ENCODE data around the gene RPS6KA2.

DNA sequence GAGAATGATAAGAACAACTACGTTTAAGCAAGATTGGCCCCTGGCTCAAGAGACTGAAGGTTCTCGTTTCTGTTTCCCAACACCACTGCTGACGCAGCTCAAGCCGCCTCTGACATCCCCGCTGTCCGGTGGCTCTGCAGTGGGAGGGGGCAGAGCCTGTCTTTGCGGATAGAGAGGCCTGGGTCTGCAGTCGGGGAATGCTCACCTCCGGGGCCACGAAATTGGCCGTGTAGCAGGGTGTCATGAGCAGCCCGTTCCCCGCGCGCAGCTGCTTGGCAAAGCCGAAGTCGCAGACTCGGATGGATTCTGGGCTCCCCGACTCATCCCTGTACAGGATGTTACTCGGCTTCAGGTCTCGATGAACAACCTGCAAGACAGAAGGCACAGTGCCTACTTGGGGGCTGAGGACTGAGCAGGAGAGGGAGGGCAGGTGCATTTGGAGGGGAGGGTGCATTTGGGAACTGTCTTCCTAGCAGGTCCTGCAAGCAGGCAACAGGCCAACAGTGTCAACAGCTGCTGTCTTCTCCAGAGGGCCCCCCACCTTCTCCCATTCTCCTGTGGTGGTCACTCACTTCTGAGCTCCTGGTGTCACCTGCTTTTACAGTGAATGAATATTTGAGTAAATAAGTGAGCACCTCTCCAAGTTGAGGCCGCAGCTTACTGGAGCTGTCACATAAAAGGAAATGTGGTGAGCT lies 203.9 kb downstream of the RPS6KA2 start:
- no peak for TF ChIP-seq POLR2A (IDR thresholded peaks at IDR 0.05)
- TF ChIP-seq, protein P1, sequence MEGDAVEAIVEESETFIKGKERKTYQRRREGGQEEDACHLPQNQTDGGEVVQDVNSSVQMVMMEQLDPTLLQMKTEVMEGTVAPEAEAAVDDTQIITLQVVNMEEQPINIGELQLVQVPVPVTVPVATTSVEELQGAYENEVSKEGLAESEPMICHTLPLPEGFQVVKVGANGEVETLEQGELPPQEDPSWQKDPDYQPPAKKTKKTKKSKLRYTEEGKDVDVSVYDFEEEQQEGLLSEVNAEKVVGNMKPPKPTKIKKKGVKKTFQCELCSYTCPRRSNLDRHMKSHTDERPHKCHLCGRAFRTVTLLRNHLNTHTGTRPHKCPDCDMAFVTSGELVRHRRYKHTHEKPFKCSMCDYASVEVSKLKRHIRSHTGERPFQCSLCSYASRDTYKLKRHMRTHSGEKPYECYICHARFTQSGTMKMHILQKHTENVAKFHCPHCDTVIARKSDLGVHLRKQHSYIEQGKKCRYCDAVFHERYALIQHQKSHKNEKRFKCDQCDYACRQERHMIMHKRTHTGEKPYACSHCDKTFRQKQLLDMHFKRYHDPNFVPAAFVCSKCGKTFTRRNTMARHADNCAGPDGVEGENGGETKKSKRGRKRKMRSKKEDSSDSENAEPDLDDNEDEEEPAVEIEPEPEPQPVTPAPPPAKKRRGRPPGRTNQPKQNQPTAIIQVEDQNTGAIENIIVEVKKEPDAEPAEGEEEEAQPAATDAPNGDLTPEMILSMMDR (IDR thresholded peaks at IDR 0.05) = no peak

All from Peyer's patch (tissue), 4 donors.